CD14-positive monocyte (primary cell): ENCODE measurements around the gene AEN. TPM values are rescaled to one million over a fixed set of nuclear protein-coding genes. Genes with fewer than 3 reads are reported as not detected.

Experiments
- DNase-seq, 3 donors: peaks; one replicate each; pipeline ENCODE4 v3.0.0-alpha.2; 2011 to 2022
- H2AFZ ChIP-seq: 2 replicates; pipeline ENCODE4 v1.6.0; 2012; ENCODE audit warnings: mild to moderate bottlenecking, low read depth, low read length, inconsistent platforms; ENCODE audit not compliant: insufficient read depth, poor library complexity, severe bottlenecking
- H3K27ac ChIP-seq, 2 donors: 1 replicate in 1 of 2; 2 replicates in 1 of 2; pipeline ENCODE4 v1.5.1; 2012 to 2013; ENCODE audit warnings: low read length in 2 of 2, control low read depth in 1 of 2, inconsistent platforms in 1 of 2, low read depth in 1 of 2, mild to moderate bottlenecking in 1 of 2
- H3K27me3 ChIP-seq, 2 donors: one replicate each; pipeline versions ENCODE4 v1.6.0 to v1.6.1; 2011 to 2013; ENCODE audit warnings: low read length in 2 of 2; ENCODE audit not compliant: control insufficient read depth in 2 of 2, insufficient read depth in 2 of 2
- H3K36me3 ChIP-seq, 2 donors: replicated peaks in 1 of 2; 1 replicate in 1 of 2; 2 replicates in 1 of 2; pipeline versions ENCODE4 v1.5.1 to v1.6.1; 2012 to 2013; ENCODE audit warnings: low read length in 2 of 2, control low read depth in 1 of 2, inconsistent platforms in 1 of 2, mild to moderate bottlenecking in 1 of 2; ENCODE audit not compliant: insufficient read depth in 2 of 2, control insufficient read depth in 1 of 2
- H3K4me1 ChIP-seq, 2 donors: 1 replicate in 1 of 2; 2 replicates in 1 of 2; pipeline versions ENCODE4 v1.5.1 to v1.6.1; 2012 to 2013; ENCODE audit warnings: low read length in 2 of 2, control low read depth in 1 of 2, inconsistent platforms in 1 of 2, mild to moderate bottlenecking in 1 of 2, moderate library complexity in 1 of 2; ENCODE audit not compliant: insufficient read depth in 2 of 2, control insufficient read depth in 1 of 2
- H3K4me2 ChIP-seq: replicated peaks from 2 replicates; pipeline ENCODE3; 2012; ENCODE audit warnings: low read length, moderate library complexity, mild to moderate bottlenecking; ENCODE audit not compliant: poor library complexity, severe bottlenecking; ENCODE audit errors: extremely low read depth
- H3K4me3 ChIP-seq, 3 experiments: fragments of 200-600 bp in 1 of 3; sonication (generic) in 1 of 3; replicated peaks in 1 of 3; 1 replicate in 2 of 3; 2 replicates in 1 of 3; pipeline ENCODE4 v1.5.1; 2011 to 2013; ENCODE audit warnings: low read length in 3 of 3, mild to moderate bottlenecking in 3 of 3, control low read depth in 2 of 3, low read depth in 2 of 3, inconsistent platforms in 1 of 3, moderate library complexity in 1 of 3
- H3K79me2 ChIP-seq: 2 replicates; pipeline ENCODE4 v1.6.0; 2012; ENCODE audit warnings: mild to moderate bottlenecking, control low read depth, inconsistent platforms, low read length, moderate library complexity; ENCODE audit not compliant: insufficient read depth
- H3K9ac ChIP-seq: 2 replicates; pipeline ENCODE4 v1.6.0; 2017; ENCODE audit warnings: low read length, mild to moderate bottlenecking; ENCODE audit not compliant: insufficient read depth, poor library complexity, severe bottlenecking
- H3K9me3 ChIP-seq, 2 donors: replicated peaks in 1 of 2; 1 replicate in 1 of 2; 2 replicates in 1 of 2; pipeline versions ENCODE4 v1.5.1 to v1.6.1; 2012 to 2013; ENCODE audit warnings: low read length in 2 of 2, control low read depth in 1 of 2; ENCODE audit not compliant: control insufficient read depth in 1 of 2, insufficient read depth in 1 of 2
- H4K20me1 ChIP-seq: 2 replicates; pipeline ENCODE4 v1.6.0; 2012; ENCODE audit warnings: mild to moderate bottlenecking, low read length, control low read depth, moderate library complexity; ENCODE audit not compliant: insufficient read depth
- H3K27ac Mint-ChIP-seq, 7 donors: one replicate each; pipeline ENCODE4 v1.8.0; 2020; ENCODE audit warnings: mild to moderate bottlenecking in 7 of 7, mixed read lengths in 7 of 7, moderate library complexity in 6 of 7, inconsistent platforms in 2 of 7
- H3K27me3 Mint-ChIP-seq, 3 donors: one replicate each; pipeline ENCODE4 v1.8.0; 2021 to 2022; ENCODE audit warnings: low read depth in 3 of 3, mild to moderate bottlenecking in 3 of 3, mixed read lengths in 3 of 3, moderate library complexity in 3 of 3, inconsistent platforms in 1 of 3
- H3K36me3 Mint-ChIP-seq, 2 donors: one replicate each; pipeline ENCODE4 v1.8.0; 2020; ENCODE audit warnings: mixed read lengths in 2 of 2, inconsistent platforms in 1 of 2, mild to moderate bottlenecking in 1 of 2
- H3K4me1 Mint-ChIP-seq: one replicate; pipeline ENCODE4 v1.8.0; 2020; ENCODE audit warnings: mild to moderate bottlenecking, mixed read lengths
- H3K4me3 Mint-ChIP-seq, 2 donors: one replicate each; pipeline ENCODE4 v1.8.0; 2020; ENCODE audit warnings: mild to moderate bottlenecking in 2 of 2, mixed read lengths in 2 of 2, moderate library complexity in 1 of 2
- H3K9me3 Mint-ChIP-seq, 7 donors: one replicate each; pipeline ENCODE4 v1.8.0; 2020 to 2022; ENCODE audit warnings: mixed read lengths in 7 of 7, mild to moderate bottlenecking in 6 of 7, moderate library complexity in 6 of 7, inconsistent platforms in 2 of 7
- CTCF ChIP-seq: fragments of 200-600 bp; IDR thresholded peaks from one replicate; pipeline ENCODE4 v1.8.0; 2022; ENCODE audit warnings: antibody characterized with exemption, mild to moderate bottlenecking
- WGBS: methylation state at CpG from one replicate; pipeline ENCODE4 v1.1.5; 2013; ENCODE audit warnings: missing lambda C conversion rate; ENCODE audit not compliant: insufficient coverage; 5-methylcytosine and 5-hydroxymethylcytosine counted together
- intact Hi-C, 2 donors: fragments of 100-400 bp; cut with micrococcal nuclease; formaldehyde crosslinking; loops; one replicate each; pipeline versions ENCODE4 v1.15.0 to v1.15.1; 2023
- polyA plus RNA-seq, 3 donors: library from polyadenylated mRNA; depleted of rRNA in 1 of 3; unstranded in 2 of 3; stranded (reverse) in 1 of 3; fragments of 300-500 nt in 2 of 3; fragments of >200 nt in 1 of 3; fragmentation: Illumina TruSeq in 2 of 3; gene quantifications; 1 replicate in 2 of 3; 2 replicates in 1 of 3; pipeline ENCODE4 v1.2.3, GENCODE V29; 2012 to 2021

AEN gene
- polyA plus RNA-seq, 3 donors, result 4.6 to 10.7 (median 6.3) TPM

GRCh38 chr15:88610701-88611231, 10.4 kb upstream of the AEN start:
- DNase-seq, result peak in 2 of 3 donors; percentile 30 to 69
- Mint-ChIP-seq H3K4me3 (no peak overlapping the region), H3K4me1 (peaks cover 19% of the 10 kb centered on the region), H3K9me3 (peaks cover 0 to 8% (median 0%) of the 10 kb centered on the region in 7 donors), H3K27me3 (peaks cover 21 to 34% (median 30%) of the 10 kb centered on the region in 3 donors), H3K36me3 (no peaks in the 10 kb centered on the region), H3K27ac (peak overlapping the region in 1 of 7 donors; percentile 11)
- WGBS, result 6% methylated on average over 4 of the region's 4 CpGs
- Histone ChIP-seq H2AFZ (no peak overlapping the region), H3K27ac (no peak overlapping the region), H3K36me3 (no peaks in the 10 kb centered on the region), H4K20me1 (no peaks in the 10 kb centered on the region), H3K27me3 (peaks cover 26 to 46% of the 10 kb centered on the region in 2 donors), H3K4me2 (no peak overlapping the region), H3K9ac (no peak overlapping the region), H3K4me1 (peaks cover 0 to 7% of the 10 kb centered on the region in 2 donors), H3K79me2 (no peaks in the 10 kb centered on the region), H3K9me3 (peaks cover 0 to 12% of the 10 kb centered on the region in 2 donors), H3K4me3 (no peak overlapping the region)
- intact Hi-C loops, result loop anchor here in 1 of 2 donors (5.0 kb wide), 1 partner anchor 42 kb away; no protein-coding TSS in a partner anchor
- peak; percentile 9 for TF ChIP-seq CTCF

- peaks cover 6 to 19% (median 16%) of the 10 kb centered on the region in 3 donors for H3K27me3 Mint-ChIP-seq
Observed at GRCh38 chr15:88612186-88612796, 8.8 kb upstream of the AEN start.

More at GRCh38 chr15:88612186-88612796, 8.8 kb upstream of the AEN start:
- Mint-ChIP-seq H3K27ac (no peak overlapping the region), H3K4me3 (no peak overlapping the region), H3K4me1 (peaks cover 19% of the 10 kb centered on the region), H3K9me3 (no peaks in the 10 kb centered on the region), H3K36me3 (no peaks in the 10 kb centered on the region)
- H3K27ac ChIP-seq, result no peak overlapping the region
- H3K4me1 ChIP-seq, result peaks cover 0 to 7% of the 10 kb centered on the region in 2 donors
- DNase-seq, result no peak
- intact Hi-C loops, result loop anchor here in 1 of 2 donors (5.0 kb wide), 1 partner anchor 40 kb away; no protein-coding TSS in a partner anchor
- H4K20me1 ChIP-seq, result no peaks in the 10 kb centered on the region
- H3K9me3 ChIP-seq, result no peaks in the 10 kb centered on the region
- no peak overlapping the region for H3K9ac ChIP-seq
- 94% methylated on average over 6 of the region's 7 CpGs for WGBS
- H3K36me3 ChIP-seq, result no peaks in the 10 kb centered on the region
- no peak for TF ChIP-seq CTCF
- H3K27me3 ChIP-seq, result peaks cover 10 to 30% of the 10 kb centered on the region in 2 donors
- no peak overlapping the region for H2AFZ ChIP-seq
- no peak overlapping the region for H3K4me3 ChIP-seq
- no peak overlapping the region for H3K4me2 ChIP-seq
- no peaks in the 10 kb centered on the region for H3K79me2 ChIP-seq
